Measurements from ENCODE around the gene RGS8.

RGS8 gene

GRCh38 chr1:182671750-182672486, 12.5 kb downstream of the RGS8 start:
- no peak for DNase-seq

GRCh38 chr1:182670032-182670749, 14.2 kb downstream of the RGS8 start:
- DNase-seq = no peak

GRCh38 chr1:182669266-182669665, 15.1 kb downstream of the RGS8 start:
- DNase-seq = no peak

DNA sequence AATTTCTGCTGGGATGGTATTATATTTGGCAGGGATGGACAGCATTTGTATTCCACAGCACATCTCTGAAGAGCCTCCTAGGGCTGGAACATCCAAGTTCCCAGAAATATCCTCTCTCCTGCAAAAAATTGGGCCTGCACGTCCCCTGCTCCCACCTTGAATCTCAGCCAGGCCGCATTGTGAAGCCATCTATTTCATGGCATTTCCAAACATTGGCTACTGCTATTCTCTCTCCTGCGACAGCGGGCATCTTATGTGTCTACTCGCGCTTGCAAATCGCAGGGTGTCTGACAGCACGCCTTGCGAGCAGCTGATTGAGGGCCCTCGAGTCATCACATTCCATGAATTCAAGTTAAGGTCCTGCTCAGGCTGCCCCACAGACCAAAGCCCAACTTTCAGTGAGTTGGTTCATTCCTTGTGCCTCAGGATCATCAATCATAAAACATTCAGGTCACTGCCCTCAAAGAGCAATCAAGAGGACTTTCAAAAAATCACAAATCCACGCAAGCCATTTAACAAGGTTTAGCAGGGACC, 15.8 kb downstream of the RGS8 start:
- no peak for DNase-seq

GRCh38 chr1:182667848-182668505, 16.4 kb downstream of the RGS8 start:
- no peak for DNase-seq

- DNase-seq = no peak
Observed at GRCh38 chr1:182666706-182667105, 17.7 kb downstream of the RGS8 start.

GRCh38 chr1:182664296-182664695, 20.1 kb downstream of the RGS8 start:
- no peak for DNase-seq

- DNase-seq = no peak
Observed at GRCh38 chr1:182662956-182663355, 21.4 kb downstream of the RGS8 start.

- no peak for DNase-seq
Observed at GRCh38 chr1:182662121-182662890, 22.1 kb downstream of the RGS8 start.

- DNase-seq = no peak
Observed at GRCh38 chr1:182658055-182658454, 26.3 kb downstream of the RGS8 start.

DNA sequence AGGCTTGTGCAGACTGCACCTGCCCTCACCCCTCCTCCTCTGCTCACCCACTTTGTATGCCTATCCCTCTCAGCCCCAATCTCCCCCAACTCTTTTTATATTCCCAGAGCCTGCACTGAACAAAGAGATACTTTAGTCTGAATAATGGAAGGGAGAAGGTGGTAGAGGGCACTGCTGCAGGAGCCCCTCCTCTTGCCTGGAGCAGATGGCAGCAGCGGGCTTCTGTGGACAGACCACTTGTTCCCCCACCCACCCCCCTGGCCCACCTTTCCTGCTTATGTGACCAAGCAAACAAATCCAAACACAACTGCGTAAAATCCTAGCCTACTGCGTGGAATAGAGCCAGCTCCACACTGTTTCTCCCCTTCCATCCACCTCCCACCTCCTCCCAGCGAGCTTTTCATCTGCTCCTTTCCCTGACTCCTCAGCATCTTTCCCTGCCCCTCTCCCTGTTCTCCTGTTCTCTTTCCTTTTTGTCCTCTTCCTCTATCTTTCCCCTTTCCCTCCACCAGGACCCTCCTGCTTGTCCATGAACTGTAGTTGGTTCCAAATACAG, 27.5 kb downstream of the RGS8 start:
- DNase-seq = no peak

DNA sequence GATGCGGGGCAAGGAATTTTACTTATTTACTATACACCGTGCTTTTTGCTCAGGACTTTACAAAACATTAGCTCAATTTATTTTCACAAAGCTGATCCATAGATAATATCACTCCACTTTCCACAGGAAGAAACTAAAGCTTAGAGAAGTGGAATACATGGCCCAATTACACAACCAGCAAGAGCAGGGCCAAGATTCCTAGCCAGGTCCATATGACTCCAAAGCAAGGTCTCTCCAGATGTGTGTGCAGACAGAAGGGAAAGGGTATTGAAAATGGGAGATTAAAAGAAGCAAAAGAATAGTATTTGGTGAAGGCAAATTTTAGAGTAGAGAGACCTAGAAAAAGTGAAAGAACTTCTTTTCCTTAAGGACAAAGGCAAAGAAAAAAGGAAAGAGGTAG, 30.4 kb downstream of the RGS8 start:
- DNase-seq = no peak

DNA sequence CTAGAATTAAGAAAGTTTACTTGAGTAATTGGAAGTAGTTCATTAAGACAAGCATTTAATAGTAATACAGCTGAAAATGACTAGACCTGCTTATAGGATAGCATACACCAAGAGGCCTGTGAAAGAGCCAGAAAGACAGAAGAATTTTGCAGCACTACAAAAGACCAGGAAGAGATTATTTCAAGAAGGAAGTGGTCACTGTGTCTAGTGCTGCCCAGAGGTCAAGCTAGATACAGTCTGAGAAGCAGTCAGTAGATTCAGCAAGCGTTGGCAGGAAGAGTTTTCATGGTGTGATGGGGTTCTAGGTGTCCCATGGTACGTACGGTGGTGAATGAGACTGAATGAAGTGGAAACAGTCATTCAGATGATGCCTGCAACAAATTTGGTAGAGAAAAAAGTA, 31.5 kb downstream of the RGS8 start:
- DNase-seq = no peak

- no peak for DNase-seq
Observed at GRCh38 chr1:182651339-182651724, 33.1 kb downstream of the RGS8 start.

DNA sequence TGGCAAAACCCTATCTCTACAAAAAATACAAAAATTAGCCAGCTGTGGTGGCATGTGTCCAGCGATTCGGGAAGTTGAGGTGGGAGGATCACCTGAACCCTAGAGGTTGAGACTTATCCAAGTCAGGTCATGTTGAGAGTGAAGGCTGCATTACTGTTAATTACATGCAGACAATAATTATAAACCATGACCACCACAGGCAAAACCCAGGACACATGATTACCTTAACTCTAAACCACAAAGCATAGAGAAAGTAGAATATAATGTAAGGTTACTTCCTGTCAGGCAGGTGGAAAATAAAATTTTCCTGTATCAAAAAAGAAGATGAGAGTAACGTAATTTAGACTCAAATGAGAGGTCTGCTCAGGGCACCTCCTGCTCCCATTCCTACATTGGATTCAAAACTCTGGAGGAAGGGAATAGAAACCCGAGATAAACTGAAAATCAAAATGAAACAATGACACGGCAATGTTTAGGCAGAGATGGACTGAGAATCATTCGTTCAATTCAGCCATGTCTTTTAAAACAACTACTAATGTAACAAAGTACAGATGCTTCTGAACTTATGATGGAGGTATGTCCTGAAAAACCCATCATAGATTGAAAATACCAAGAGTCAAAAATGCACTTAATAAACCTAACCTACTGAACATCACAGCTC, 33.6 kb downstream of the RGS8 start:
- DNase-seq = no peak

- no peak for DNase-seq
Observed at GRCh38 chr1:182649041-182649440, 35.3 kb downstream of the RGS8 start.

- no peak for DNase-seq
Observed at GRCh38 chr1:182646739-182647138, 37.6 kb downstream of the RGS8 start.

DNA sequence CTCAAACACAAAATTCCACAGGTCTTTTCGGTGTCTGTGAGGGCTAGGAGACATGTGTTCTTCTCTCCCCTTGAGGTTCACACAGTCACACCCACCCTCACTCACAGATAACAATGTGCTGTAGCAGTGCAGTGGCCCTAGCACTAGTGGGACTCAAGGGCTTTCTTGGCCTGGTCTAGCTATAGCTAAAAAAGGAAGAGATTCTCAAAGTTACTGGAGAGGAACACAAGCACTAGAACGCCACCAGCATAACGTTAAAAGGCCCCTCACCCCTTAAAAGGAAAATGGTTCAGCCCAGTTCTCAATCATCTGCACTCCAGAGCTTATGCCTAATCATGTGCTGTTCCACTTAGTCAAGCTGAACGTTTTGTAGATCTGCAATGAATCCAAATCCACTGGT, 39.5 kb downstream of the RGS8 start:
- DNase-seq = no peak

DNA sequence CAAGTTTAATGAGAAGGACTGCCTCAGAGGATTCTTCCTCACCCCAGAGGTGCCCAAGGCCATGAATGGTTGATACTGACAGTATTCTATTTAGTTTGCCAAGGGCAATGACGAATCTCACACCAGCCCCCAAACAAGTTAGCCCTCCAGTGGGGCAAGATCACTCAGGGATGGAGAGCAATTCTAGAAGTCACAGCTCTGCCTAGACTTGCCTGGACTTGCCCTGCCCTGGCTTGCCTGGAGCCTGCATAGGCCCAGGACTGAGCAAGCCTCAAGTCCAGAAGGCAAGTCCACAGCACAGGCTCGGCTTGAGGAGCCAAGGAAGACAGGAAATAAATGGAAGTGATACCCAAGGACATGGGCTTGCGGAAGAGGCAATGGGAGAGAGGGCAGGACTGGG, 40.7 kb downstream of the RGS8 start:
- DNase-seq = no peak

DNA sequence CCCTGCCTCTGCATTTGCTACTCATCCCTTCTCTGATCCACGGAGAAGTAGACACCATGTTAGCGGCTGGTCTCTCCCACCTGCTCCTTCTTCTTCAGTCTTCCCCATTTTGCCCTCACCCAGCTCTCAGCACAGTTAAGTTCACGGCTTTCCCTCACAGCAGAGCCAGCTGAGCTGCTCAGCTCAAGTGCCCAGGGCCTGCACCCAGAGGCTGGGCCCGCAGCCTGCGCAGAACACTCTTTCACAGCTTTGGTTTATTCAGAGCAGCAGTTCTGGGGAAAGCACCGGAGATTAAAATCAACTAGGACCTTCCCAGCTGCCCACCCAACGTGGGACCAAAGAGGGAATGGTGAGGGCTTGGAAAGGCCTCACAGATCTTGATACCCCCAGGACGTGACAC, 41.9 kb downstream of the RGS8 start:
- DNase-seq = no peak

DNA sequence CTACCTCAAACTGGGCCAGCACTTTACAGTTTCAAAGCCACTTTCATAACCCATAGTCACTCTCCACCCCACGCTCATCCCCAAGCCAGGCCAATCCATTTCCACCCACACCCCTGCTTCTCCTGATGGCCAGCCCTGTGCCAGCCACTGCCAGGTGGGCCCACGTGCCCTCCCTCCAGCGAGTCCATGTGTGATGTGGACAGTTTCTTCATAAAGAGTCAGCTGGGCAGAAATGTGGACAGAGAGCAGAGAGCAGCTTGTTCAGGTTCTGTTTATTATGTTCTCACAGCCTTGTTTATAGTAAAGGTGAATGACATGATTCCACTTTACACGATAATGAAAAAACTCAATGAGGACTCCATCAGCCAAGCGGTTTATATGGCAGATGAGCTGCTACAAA, 42.8 kb downstream of the RGS8 start:
- no peak for DNase-seq

DNA sequence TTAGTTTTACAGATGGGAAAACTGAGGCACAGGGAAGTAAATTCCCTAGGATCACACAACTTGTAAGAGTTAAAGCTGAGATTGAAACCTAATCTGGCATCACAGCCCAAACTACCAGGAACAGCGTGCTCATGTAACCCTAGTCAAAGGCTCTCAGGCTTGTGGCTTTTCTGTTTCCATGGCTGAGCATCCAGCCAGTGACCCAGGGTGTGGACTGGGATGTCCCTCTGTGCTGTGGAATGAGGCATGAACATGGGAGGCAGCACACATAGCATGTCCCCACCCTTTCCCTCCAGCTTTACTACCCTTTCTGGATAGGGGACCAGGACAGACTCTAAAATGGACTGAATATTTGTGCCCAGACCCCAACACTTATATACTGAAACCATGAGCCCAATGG, 45.1 kb downstream of the RGS8 start:
- DNase-seq = no peak

All from right kidney (tissue), 1 donor.